Activated CD4-positive, alpha-beta T cell treated with anti-CD3 and anti-CD28 coated beads for 48 hours (primary cell): ENCODE data around the gene SLC22A23.
"Not testable (repeated sequence)": the region's sequence is repeated elsewhere in the genome, so short reads cannot be mapped to it uniquely, and the experiment has no call there.

ENCODE experiments used
- DNase-seq: peaks from one replicate; pipeline ENCODE4 v3.0.0-alpha.2; 2020

Gene SLC22A23

DNA sequence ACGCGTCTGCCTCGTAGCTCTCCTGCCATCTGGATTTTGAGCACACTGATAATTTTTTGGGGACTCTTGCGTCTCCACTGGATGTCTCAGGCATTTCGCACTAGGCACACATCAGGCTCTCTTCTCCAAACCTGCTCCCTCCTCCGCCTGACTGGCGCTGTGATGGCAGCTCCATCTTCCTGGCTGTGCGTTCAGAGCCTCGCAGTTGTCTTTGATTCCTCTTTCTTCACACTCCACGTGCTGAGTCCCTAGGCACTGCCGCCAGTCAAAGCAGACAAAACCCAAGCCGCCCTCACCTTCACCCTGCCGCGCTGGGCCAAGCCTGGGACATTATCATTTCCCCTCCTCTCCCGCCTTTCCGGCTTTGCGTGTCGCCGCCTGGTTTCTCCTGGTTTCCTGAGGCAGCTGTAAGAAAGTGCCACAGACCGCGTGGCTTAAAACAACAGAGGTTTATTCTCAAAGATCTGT lies 197.3 kb downstream of the SLC22A23 start:
- DNase-seq = peak; percentile 46

DNA sequence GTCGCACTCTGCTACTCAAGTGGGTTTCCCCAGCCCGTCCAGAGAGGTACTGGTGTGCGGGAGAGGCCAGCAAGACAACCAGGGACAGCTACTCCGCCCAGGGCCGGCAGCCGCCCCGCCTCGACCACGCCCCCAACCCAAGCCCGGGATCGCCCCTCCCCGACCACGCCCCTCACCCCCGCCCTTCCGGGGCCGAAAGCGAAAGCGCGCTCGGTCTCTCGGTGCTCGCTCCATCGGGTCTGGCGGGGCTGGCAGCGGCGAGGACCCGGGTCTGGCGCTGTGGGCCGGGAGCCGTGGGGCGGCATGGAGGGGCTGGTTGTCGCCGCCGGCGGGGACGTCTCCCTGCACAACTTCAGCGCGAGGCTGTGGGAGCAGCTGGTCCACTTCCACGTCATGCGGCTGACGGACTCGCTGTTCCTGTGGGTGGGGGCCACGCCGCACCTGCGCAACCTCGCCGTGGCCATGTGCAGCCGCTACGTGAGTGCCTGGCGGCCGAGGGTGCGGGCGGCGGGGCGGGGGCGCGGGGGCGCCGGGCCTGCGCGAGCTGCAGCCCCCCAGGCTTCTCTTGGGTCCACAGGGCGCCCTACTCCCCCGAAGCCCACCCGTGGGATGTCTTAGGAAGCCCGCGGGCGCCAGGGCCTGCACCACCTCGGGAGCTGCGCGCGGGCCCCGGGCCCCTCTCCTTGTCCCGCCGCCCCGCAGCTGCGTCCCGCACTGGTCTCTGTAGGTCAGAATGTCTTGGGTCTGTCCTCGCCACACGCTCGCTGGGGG lies 197.9 kb downstream of the SLC22A23 start, which contains the start of gene PSMG4:
TSS of gene PSMG4 (plus strand) at position 228 of the 771 bp plus-strand sequence. CDS start at position 304, 76 bp downstream.
- peak; percentile 96 for DNase-seq

DNA sequence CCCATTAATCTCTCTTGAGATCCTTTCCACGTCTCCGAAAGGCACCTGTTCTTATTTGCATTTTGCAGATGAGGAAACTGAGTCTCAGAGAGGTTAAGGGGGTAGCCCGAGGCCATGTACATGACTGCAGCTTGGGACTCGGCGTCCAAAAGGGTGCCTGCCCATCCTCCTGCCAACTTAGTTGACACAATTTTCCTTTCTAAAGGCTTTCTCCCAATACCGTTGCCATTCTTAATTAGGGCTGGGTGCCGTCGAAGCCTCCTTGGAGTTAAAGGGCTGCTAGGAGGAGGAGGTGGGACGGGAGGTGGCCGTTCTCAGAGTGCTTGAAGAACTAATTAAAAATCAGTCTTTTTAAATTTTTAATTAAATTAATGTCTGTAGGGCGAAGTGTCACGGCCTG lies 198.6 kb downstream of the SLC22A23 start:
- no peak for DNase-seq

DNA sequence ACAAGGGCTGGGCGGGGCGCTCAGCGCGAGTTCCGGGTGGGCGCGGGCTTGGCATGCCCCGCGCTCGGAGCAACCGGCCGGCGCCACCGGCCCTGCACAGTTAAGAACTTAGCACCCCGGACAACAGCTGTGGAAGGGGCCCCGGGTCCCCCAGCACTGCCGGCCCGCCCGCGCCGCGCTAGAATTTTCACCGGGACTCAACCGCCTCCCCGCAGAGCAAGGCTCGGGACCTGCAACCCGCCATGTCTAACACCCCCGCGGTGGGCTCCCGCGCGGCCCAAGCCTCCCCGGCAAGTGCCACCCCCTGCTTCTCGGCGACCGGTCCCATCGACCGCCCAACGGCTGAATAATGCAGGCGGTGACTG lies 203.3 kb downstream of the SLC22A23 start:
- no peak for DNase-seq

DNA sequence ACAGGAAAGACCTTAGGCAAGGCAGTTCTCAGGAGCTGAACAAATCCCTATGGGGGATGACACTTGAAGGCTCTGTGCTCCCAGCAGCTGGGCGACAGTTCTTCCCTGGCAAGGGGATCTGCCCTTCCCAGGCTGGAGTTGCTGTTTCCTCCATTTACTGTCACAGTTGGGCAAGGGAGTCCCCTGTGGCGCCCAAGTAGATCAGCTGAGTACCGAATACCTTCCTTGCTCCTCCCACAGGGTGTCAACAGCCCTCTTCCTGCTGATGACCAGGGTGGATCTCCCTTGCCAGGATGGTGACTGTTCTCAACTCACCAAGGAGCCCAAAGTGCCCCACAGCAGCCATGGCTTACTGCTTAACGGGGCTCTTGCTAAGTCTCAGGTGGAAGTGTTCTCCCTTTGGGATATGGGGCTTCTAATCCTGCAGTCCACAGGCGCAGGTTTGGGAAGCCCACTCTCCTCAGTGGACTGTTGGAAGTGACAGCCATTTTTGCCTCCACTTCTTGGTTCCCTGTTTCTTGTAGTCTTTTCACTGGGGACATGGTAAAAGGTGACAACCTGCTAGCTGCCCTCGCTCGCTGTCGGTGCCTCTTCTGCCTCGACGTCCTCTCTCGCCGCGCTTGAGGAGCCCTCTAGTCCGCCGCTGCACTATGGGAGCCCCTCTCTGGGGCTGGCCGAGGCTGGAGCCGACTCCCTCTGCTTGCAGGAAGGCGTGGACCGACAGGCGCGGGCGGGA lies 203.8 kb downstream of the SLC22A23 start:
- no peak for DNase-seq

DNA sequence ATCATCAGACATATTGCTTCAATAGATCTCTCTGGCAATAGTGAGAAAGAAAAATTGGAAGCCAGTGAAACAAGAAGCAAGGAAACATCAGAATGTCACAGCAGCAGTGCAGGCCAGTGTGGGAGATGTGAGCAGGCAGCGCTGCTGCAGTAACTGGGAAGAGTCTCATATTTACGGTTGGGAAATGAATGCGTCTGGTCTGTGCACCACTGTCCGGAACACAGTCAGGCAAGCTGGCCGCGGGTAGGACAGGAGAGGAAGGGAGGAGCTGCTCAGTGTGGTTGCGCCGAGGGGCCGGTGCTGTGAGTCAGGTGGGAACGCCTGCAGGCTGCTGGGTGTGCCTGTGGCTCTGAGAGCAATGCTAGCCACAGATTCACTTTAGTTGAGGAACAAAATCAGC lies 204.5 kb downstream of the SLC22A23 start:
- DNase-seq = no peak

DNA sequence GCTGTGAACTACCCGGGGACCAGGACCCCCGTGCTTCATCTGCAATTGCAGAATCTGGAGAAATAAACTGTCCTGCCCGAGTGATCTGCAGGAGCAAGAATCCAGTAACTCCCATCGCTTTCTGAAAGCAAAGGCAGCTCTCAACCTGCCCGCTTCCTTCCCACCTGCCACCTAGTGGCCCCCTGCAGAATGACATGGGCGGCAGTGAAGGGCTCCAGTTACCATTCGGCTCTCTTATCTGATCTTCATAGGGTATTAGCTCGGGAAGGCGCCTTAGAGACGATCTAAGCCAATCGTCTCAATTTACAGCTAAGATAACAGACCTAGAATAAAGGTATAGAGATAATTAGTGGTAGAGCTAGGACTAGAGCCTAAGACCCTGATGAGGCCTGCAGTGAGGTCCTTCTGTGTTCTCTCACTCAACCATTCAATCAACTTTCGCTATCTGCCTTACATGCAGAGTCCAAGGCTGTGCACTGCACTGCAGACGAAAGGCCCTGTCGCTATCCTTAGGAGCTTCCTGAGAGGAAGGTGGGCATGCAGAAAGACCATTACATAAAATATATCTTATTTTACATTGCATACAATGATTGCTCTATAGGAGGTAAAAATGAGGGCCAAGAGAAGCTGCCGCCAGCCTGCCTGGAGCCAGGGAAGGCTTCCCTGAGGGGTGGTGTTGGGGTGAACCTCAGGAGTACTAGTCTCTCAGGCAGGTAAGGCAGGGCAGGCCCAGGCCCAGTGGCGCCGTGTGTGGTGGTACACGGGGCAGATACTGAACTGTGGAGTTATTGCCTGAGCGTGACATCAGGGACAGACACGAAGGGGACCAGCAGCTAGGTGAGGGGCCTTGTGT lies 205.2 kb downstream of the SLC22A23 start:
- DNase-seq = peak; percentile 88

DNA sequence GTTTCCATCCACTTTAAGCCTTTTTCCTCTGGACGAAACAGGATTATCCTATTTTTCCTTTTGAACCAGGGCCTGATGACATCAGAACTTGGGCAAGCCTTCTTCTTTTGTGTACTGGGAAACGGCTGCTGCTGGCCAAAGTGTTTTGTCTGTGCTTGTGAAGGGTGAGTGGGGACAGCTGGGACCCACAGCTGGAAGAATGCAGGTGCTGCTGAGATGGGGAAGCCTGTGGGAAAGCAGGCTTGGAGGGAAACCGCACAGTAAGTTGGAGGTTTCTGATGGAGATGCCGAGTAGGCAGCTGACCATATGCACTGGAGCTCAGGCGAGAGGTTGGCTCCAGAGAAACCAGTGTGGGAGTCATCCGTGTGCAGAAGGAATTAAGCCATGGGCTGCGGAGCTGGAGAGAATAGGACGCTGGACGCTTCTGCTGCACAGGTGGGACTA lies 206.6 kb downstream of the SLC22A23 start:
- no peak for DNase-seq

DNA sequence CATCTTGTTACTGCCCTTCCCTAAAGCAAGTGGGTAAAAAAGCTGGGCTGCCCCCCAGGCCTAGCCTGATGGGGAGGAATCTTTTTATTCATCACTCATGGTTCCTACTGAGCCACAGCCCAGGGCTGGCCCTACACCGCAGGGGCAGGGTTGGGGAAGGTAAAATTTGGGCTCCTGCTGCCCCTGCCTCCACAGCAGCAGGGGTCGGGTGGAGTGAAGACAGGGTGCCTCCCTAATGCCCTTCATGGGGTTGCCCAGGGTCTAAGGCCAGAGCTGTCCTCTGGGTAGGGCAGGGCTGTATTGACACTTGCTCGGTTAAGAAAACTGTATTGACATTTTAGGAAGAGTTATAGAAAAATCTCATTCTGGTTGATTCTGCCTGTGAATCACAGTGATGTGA lies 207.0 kb downstream of the SLC22A23 start:
- DNase-seq = no peak

DNA sequence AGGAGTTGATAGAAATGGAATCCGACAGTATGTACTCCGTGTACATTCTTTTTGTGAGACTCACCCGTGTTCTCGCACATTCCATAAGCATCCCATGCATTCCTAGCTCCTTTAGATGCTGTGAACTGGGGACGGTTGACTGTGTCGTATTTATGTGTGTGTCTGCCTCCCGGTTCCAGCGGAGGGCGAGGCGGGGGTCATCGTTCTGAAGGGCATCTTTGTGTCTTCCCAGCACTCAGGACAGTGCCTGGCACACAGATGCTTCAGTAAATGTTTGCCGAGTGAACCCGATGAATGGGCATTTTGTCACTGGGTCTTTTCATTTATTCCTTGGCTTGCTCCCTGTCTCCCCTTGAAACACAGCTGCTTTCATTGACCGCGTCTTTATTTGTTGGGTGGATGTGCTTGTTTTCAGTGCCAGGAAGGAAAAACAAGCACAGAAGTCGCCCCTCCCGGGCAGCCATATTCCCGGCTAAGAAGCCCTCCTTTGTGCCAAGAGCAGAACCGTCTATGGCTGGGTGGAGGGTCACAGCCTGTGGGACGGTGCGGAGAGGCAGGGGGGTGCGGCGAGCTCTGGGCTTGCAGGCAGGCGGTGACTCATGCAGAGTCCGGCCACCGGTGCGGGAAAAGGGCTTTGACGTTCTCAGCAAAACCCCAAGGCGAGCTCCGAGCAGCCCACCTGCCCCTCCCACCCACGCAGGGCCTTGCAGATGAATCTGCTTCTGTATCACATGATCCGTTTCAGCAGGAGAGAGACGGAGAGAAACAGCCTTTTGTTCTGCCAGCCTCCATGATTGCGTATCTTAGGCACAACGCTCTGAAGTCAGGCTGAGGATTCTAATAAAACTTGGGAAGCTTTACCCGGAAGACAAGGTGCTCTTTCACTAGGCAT lies 209.3 kb downstream of the SLC22A23 start:
- DNase-seq = no peak

DNA sequence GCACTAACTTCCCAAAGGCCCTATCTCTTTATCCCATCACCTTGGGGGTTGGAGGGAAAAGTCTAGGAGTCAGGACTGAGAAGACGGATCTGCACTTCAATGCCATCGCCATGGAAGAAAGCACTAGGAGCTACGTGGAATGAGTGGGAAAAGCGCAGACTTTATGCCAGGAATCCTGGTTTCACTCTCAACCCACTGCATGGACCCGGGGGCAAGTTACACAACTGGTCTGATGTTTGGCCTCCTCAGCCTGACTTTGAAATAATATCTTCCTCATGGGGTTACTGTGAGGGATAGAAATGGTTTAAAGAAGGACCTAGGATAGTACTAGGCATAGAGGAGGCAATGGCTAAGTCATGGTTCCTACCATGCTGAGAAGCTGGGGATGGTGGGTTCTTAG lies 211.6 kb downstream of the SLC22A23 start:
- DNase-seq = no peak

DNA sequence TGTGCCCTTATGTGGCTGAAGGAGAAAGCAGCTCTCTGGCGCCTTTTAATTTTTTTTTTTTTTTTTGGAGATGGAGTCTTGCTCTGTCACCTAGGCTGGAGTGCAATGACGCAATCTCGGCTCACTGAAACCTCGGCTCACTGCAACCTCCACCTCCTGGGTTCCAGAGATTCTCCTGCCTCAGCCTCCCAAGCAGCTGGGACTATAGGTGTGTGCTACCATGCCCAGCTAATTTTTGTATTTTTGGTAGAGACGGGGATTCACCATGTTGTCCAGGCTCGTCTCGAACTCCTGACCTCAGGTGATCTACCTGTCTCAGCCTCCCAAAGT lies 212.1 kb downstream of the SLC22A23 start:
- not testable (repeated sequence) for DNase-seq

DNA sequence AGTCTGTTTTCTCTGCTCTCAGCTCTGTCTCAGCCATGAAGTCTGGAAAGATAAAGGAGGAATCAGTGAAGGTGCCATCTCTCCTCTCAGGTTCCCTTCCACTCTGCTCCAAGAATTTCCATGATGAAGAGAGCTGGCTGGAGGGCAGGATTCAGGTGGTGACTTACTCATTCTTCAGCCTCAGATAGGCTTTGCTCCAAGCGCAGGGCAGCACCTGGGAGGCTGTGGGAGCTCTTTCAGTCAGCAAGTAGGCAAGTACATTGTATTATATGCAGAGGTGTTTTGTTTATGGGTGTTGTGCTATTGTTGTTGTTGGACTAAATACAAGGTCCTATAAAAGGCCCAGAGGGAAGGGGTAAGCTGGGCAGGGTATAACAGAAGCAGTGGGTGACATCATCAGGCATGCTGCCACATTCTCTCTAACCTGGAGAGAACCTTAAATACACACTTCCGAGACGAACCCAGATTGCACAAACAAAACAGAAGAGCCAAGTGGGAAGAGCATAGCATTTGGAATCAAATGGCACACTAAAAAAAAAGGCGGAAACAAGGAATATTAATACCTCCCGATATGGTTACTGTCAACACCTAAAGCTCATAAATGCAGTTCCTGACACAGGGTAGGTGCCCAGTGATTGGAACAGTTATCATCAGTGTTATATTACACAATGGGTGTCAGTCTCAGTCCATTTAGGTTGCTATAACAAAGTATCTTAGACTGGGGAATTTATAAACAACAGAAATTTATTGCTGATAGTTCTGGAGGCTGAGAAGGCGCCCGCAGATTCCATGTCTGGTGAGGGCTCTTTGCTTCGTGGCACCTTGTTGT lies 212.6 kb downstream of the SLC22A23 start:
- DNase-seq = no peak

DNA sequence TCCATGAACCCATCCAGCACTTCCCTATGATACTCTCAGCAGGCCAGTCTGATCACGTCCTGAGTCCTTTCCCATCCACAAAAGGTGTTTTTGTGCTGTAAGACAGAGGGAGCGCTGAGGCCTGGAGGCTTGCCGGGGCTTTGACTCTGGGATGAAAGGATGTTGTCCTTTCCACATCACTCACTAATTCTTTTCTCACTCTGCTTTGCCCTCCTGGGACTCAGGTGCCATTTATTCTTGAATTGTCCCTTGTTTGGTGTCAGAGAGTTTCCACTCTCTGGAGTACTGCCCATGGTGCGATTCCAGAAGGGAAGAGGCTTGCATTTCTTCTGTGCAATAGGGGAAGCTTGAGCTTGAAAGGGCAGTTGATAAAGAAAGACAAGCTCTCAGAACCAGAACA lies 214.1 kb downstream of the SLC22A23 start:
- no peak for DNase-seq

DNA sequence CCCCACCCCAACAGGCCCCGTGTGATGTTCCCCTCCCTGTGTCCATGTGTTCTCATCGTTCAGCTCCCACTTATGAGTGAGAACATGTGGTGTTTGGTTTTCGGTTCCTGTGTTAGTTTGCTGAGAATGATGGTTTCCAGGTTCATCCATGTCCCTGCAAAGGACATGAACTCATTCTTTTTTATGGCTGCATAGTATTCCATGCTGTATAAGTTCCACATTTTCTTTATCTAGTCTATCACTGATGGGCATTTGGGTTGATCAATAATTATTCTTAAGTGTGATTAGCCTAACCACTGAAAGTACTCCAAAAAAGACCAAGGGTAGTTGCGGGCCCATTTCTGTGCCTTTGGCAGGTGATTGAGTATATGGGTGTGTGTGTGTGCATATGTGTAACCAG lies 215.1 kb downstream of the SLC22A23 start:
- not testable (repeated sequence) for DNase-seq

DNA sequence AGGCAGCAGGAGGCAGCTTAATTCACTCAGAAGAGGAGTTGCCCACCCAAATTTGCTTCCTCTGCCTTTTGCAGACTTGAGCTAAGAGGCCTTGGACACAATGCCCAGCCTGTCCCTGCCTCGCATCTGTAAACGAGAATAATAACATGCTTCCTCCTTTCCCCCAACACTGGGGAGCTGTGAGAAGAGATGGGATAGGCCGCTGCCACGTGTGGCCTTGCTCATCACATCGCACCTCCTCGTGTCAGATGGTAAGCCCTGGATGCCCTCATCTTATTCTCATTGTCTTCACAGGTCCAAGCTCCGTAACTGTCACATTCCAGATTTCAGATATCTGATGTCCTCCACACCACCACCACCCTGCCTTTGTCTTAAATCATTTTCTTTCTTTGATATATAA lies 216.3 kb downstream of the SLC22A23 start:
- DNase-seq = no peak

DNA sequence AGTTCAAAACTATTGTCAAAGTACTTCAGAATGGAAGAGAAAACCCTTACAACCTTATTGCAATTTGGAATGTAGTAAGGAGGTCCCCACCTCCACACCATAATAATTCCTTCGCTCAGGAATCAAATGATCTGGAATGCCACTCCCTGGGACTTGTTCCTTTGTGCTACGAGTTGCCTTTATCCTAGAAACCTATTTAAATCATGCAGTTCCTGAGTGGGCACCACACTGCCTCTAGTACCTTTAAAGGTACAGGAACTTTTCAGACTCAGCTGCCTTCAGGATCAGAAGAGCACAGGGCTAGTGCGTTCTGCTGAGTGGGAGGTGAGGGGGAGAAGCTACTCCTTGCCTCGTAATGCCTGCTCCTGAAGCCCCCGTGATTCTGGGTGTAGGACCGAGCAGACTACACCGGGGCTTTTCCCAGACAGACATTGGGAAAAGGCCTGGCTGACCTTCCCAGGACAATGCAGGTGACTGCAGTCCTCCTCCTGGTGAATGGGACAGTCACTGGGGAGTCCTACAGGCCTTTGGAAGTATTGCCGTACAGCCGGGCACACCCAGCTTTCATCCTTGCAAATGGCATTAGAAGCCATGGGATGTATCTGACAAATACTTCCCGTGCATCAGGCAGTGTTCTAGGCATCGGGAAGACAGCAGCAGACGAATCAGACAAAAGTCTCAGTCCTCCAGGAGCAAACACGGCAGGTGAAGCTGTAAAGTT lies 217.6 kb downstream of the SLC22A23 start:
- DNase-seq = no peak

DNA sequence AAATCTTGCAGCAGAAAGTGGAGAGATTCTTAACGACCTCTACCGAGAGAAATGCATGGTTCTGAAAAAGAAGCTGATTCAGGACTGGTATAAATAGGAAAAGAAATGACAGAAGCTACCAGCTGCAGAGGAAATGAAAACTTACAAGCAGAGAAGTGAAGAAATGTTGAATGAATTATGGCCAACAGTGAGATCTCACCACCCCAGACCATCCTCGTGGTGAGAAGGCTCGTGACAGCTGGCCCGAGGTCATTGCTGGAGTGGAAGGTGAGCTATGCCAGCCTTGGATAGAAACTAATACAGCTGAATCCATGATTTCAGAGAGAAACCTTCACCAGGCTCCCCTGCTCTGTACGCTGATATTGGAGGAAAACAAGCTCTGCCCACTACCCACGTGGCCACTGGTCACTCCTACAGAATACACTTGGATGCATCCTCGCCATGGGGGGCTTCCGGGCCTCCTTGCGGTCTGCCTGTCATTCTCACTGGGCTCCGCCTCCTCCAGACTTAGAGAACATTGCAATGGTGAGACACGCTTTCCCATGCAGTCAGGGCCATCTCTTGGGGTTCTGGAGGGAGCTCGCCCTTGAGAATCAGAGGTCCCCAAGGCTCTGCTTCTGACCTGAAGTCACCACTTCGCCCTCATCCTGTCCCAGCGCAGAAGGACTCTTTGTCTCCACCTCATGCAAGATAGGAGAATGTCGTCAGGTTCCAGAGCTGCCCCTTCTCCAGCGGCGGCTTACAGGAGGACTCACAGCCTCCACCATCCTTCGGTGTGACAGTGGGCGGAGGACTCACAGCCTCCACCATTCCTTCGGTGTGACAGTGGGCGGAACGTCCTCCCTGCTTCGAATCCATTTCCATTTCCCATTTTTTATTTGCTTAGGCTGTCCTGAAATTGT lies 218.8 kb downstream of the SLC22A23 start:
- DNase-seq = no peak

DNA sequence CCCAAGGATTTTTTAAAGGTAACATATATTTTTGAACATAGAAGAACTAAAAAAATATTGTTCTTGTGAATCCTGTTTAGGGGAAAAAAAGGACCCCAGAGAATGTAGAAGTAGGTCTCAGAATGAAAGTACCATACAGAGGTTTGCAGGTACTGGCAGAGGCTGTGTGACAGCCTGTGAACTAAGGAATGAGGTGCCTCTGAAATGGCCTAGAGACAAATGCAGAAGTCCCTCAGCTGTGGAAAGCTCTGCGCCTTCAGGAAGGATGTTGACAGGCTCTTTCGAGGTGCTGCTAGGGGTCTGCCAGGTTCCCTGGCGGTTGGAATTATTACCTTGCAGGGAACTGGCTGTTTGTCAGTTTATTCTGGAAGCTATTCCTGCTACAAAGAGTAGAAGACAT lies 220.8 kb downstream of the SLC22A23 start:
- no peak for DNase-seq

DNA sequence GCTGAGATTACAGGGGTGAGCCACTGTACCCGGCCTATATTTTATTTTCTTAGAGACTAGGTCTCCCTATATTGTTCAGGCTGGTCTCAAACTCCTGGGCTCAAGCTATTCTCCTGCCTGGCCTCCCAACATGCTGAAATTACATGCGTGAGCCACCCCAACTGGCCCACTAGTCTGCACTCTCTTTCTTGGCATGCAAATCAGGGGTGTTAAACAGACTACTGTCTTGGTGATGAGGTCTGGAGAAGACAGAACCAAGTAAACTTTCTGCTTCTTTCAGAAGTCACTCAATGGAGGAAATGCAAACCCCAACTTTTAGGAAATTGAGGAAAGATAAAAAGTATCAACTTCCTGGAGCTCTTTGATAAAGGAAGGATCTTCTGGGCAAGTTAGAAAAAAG lies 221.4 kb downstream of the SLC22A23 start:
- no peak for DNase-seq
